ENCODE data around the gene B4GALT5. TPM values are rescaled to one million over a fixed set of nuclear protein-coding genes. Genes with fewer than 3 reads are reported as not detected.
A peak's percentile ranks its signal among the peaks of the same experiment; 100 is the strongest.
"Not testable (repeated sequence)": the region's sequence is repeated elsewhere in the genome, so short reads cannot be mapped to it uniquely, and the experiment has no call there.

The B4GALT5 gene
- total RNA-seq, 1 donor from 2014 or later, result 37.3 TPM

DNA sequence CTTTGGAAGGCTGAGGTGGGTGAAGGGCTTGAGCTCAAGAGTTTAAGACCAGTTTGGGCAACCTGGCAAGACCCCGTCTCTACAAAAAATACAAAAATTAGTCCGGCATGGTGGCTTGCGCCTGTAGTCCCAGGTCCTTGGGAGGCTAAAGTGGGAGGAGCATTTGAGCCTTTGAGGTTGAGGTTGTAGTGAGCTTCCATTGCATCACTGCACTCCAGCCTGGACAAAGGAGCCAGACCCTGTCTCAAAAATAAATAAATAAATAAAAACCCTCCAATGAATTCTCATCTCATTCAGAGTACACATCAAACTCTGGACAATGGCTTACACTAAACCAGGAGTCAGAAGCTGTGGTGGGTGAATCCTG lies 31.8 kb downstream of the B4GALT5 start:
- no peak for DNase-seq (ENCODE audit: low read depth)

DNA sequence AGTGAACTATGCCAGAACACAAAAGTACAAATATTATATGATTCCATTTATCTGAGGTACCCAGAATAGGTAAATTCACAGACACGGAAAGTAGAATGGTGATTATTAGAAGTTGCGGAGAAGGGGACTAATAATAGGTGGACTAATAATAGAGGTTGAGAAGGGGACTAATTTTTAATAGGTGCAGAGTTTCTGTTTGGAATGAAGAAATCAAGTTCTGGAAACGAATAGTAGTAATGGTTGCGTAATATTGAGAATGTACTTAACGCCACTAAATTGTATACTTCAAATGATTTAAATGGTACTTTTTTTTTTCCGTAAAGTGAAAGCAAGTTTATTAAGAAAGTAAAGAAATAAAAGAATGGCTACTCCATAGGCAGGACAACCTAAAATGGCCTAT lies 33.2 kb downstream of the B4GALT5 start:
- no peak for DNase-seq (ENCODE audit: low read depth)

DNA sequence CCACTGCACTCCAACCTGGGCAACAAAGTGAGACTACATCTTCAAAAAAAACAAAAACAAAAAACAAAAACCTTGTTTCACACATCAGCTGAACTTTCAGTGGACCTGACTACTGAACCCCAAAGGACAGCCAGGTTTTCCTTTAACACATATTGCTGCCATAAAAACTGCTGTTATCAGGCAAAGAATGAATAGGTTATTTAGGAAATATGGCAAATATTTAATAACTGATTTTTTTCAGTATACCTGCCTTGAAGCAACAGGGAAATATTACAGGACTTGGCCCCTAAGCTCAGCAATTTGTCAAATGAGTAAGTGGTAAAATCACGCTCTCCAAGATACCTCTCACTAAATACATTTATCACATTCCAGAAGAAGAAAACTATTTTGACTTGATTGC lies 34.0 kb downstream of the B4GALT5 start:
- DNase-seq (ENCODE audit: low read depth), result no peak

DNA sequence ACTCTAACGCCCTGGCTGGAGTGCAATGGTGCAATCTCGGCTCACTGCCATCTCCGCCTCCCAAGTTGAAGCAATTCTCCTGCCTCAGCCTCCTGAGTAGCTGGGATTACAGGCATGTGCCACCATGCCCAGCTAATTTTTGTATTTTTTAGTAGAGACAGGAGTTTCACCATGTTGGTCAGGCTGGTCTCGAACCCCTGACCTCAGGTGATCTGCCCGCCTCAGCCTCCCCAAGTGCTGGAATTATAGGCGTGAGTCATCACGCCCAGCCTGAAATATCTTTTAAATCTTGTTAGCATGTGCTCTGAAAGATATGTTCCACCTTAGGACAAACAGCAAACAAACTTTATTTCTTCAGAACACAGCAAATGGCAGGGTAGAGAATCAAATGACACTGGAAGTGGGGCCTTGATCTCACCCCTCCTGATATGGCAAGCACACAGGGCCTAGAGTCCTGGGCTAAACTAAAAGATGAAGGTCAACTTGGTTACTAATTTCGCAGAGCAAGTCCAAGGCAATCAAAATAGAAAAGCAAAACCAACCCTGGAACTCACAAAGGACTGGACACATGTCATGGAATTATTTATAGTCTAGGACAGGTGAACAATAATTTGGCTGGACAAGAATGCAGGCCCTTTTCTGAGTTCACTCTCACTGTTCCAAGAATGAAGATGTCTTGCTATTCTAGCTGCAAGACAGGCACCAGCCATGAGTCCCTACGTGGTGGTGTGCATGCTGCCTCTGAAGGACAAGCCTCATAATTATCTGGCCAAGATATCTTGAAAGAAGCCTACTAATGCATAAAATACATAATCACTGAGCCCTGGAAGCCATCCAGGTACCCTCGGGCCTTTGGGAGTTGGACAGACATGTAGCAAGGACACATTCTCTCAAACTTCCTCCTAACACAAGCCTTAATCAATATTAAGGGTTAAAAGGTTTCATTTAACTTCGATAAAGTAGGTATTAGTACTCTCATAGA lies 35.6 kb downstream of the B4GALT5 start:
- DNase-seq (ENCODE audit: low read depth), result peak; percentile 80

DNA sequence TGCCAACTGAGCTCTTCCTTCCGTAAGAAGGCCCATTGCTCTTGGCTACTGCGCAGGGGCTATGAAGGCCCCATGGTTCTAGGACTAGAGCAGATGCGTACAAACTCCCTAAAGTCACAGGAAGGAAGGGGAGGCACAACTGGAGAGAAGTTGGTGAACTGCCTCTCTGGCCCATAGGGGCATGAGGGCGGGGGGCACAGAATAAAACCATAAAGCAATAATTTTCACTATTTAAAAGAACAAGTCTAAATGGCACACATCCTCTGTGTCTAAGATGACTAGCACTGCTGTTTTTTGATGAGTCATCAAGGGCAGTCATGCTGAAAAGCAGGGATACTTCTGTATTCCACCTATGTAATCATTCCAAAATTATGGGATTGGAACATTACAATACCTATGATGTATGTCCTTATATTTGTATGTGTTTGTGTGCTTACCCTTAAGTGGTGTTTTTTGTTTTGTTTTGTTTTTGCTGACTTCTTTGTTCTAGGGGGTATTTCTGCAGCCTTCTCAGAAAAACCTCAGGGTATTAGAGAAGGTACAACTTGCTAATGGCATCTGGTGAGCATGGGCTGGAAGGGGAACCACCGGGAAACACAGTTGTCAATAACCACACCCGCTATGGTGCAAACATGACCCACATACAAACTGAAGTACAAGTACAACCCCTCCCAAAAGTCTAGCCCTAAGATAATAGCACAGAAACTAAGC lies 36.9 kb downstream of the B4GALT5 start:
- peak; percentile 68 for DNase-seq (ENCODE audit: low read depth)

DNA sequence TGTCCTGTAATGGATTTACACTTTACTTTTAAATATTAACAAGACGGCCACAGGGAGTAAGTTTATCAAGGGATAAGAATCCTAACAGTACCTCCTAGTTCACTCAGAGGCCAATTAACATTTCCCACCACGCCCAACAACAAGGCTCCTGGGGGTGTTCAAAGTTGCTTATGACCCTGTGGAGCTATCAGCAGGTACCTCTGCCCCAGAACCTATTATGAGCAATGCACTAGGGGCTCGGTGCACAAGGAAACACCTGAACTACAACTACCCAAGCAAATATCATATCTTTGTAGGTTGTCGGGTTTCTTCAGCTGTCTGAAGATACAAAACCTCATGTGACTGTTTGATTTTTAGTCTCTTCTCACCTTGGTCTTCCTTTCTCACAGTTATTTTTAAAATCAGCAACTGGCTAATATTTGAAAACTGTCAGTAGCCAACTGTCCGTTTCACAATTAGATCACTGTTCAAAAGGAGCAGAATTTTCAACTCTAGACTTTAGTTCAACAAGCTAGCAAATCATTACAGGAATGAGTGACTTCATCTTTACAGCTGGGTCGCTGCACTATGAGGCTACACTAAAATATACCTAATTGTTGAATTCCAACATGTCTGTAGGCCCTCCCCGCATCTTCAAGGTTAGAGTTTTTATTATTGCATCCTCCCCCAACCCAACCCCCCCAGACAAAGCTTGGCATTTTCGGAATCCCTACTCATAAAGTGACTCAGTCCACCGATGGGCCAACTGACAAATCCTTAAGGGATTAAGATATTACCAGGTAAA lies 38.1 kb downstream of the B4GALT5 start:
- DNase-seq (ENCODE audit: low read depth), result peak; percentile 11

DNA sequence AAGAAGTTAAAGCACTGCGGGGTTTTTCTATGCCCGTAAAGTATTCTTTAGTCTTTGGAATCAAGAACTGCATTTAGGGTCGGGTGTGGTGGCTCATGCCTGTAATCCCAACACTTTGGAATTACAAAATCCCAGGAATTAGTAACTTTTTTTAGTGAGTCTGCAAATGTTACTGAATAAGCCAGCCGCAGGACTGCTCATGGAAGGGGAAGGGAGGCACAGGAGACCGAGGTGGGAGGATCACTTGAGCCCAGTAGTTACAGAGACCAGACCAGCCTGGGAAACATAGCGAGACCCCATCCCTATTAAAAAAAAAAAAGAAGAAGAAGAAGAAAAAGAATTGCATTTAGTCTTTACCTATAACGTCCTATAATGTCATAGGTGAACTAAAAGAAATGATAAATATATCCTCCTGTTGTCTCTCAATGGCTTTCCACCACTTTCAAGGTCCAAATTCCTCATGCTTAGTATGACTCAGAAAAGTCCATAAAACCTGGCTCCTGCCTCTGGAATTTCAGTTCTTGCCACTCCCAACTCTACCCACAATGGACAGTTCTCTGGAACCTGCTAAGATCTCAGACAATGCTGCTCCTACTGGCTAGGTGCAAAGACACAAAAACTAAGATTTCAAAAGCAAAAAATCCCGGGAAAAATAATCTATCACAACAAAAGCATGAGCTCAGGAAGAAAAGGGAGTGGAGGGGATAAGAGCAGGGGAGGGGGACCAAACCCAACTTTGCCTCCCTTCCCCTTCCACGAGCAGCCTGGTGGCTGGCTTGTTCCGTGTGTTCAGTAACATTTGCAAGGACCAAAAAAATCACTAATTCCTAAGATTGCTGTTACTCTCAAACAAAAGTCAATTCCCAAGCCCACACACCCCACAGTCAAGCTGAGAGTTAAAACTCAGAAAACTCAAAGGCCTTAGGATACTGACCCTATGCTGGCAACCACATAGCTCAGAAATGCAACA lies 39.0 kb downstream of the B4GALT5 start:
- DNase-seq (ENCODE audit: low read depth), result peak; percentile 66

DNA sequence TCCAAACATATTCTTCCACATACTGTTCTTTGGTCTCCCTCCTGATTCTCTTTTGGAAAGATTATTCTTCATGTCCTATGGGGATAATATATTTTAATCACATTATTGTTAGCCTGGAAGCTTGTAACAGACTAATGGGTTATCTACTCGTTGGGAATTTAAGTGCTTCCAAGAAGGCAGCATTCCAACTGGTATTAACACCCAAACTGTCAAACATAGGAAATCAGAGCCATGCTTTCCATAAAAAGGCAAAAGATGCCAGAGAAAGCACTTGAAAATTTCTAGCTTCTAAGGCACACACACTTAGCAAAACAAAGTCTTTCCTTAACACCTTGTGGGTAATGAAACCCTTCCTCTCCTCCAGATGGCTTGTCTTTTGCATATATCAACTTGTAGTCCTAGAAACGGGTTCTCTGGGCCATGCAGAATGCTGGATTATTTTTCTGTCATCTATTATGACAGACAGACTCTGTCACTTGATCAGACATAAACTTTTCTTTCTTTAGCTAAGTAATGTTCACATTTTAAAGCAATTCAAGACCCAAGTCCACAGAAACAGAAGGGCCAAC lies 41.5 kb downstream of the B4GALT5 start:
- no peak for DNase-seq (ENCODE audit: low read depth)

DNA sequence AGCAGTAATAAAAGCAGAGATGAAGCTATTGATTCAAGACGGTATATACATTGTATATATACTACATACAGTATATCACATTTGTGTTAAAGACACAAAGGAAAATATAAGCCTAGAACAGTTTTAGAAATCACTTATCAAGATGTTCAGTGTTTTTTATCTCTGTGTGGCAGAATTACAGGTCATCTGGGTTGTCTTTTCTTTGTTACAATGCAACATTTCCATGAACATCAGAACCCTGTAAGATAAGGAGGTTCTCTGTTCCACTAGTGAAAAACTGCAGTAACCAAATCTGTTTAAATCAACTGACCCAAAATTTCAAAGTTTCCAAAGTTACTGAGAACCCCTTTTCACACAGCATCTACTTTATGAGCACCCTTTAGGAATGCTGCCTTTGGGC lies 42.2 kb downstream of the B4GALT5 start:
- no peak for DNase-seq (ENCODE audit: low read depth)

DNA sequence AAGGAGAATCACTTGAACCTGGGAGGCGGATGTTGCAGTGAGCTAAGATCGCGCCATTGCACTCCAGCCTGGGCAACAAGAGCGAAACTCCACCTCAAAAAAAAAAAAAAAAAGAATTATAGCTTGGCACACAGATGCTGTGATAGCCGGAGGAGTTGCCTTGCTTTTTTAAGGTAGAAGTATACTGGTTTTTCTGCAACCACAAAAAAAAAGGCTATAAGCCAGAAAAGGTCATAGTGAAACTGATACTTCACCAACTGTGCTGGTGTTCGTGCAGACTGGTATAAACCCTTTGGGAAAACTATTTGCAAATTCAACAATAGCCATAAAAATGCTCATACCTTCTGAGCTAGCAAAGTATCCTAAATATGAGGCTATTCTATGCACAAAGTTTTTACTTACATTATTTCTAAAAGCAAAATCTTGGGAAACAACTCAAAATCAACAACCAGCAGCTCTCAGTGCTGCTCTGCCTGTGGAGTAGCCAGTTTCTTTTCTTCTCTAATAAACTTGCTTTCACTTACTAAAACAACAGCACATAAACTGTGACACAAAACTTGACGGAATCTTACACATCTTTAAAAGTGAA lies 44.0 kb downstream of the B4GALT5 start:
- peak; percentile 40 for DNase-seq (ENCODE audit: low read depth)

DNA sequence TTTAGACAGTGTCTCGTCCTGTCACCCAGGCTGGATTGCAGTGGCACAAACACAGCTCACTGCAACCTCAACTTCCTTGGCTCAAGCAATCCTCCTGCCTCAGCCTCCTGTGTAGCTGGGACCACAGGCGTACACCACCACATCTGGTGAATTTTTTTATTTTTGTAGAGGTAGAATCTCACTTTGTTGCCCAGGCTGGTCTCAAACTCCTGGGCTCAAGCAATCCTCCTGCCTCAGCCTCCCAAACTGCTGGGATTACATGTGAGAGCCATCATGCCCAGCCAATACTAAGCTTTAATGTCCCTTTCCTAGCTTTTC lies 44.8 kb downstream of the B4GALT5 start:
- DNase-seq (ENCODE audit: low read depth), result not testable (repeated sequence)

DNA sequence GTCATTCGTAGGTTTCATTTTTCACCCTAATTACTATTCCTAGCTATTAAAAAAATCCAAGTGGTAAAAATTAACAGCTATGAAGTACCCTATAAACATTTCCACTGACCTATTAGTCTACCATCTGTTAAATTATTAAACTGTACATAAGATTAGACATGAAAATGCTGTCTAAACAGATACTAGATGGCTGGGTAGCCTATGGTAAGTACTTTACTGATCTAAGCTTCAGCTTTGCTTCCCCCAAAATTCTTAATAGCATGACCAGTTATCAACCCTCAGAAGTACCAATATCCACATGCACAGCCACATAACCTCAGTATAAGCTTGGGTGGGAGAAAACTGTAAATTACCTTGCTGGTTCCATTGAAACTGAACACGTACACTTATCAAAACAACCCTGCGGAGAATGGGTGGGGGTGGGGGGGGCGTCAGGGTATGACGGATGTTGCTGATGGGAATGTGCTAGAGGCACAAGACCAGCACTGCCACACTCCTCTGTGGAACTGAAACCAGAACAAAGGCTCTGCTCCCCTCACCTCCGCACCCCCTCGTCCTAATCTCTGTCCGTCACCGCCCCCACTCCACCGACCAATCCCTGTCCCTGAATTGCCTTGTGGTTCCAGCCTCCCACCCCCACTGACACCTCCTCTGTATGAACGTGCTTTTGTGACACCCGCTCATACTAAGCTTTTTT lies 45.3 kb downstream of the B4GALT5 start:
- DNase-seq (ENCODE audit: low read depth), result no peak

DNA sequence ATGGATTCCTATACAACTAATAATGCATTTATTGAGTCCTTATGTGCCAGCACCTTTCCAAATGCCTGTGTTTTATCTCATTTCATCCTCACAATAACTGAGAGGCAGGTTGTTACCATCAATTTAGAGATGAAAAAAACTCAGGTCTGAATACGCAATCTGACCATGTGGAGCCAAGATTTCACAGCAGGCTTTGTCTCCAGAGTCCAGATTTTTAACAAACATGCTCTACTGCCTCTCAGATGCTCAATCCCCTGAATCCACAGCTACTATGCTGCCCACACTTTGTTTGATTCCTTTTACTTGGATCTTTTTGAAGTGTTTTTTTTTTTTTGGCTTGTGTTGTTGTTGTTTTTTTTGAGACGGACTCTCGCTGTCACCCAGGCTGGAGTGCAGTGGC lies 46.8 kb downstream of the B4GALT5 start:
- no peak for DNase-seq (ENCODE audit: low read depth)

DNA sequence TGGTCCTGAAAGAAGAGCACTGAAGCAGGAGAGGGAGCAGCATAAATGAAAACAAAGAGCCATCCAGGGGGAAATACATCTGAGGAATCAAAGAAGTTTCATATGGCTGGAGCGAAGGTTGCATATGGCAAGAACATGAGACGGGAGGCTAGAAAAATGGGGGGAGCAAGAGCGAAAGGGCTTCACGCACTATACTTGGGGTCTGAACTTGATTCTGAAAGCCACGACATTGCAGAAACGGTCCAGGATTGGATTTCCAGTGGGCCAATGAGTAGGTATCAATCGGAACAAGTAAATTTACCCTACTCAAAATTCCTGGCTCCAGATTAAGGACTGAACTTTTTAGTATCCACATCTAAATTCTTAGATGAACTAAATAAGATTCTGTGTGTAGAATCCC lies 47.9 kb downstream of the B4GALT5 start:
- DNase-seq (ENCODE audit: low read depth), result no peak

DNA sequence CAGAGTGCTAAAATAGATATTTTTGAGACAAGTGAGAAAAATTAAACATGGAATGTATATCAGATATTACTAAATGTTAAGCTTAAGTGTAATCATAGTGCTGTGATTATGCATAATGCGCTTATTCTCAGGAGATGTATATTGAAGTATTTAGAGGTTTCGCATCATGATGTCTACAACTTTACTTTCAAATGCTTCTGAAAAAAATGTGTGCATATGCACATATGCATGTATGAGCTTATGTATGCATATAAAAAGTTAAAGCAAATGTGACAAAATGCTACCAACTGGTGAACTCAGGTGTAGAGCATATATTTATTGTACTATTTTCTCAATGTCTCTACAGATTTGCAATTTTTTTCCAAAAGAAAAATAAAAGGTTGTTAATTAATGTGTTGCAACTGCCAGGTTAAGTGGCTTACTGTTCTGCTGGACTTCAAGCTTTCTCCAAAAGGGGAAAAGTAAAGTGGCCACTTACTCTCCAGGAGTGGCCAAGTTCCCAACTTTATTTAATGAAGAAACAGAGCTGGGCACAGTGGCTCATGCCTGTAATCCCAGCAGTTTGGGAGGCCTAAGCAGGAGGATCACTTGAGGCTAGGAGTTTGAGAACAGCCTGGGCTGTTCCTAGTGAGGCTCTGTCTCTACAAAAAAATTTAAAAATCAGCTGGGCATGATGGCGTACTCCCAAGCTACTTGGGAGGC lies 48.9 kb downstream of the B4GALT5 start:
- DNase-seq (ENCODE audit: low read depth), result no peak

DNA sequence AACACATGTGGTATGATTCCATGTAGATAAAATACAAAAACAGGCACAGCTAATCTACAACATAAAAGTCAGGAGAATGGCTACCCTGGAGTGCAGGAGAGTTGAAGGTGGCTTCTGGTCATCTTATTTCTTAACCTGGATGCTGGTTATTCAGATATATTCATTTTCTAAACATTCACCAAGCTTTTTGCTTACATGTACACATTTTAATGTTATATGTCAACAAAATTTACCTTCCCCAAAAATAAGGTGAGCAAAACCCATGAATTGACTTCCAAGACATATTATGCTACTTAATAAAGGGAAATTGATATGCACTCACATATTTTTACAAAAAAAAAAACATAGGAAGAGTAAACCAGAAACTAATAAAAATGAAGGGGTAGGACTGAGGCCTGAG lies 50.6 kb downstream of the B4GALT5 start:
- no peak for DNase-seq (ENCODE audit: low read depth)

DNA sequence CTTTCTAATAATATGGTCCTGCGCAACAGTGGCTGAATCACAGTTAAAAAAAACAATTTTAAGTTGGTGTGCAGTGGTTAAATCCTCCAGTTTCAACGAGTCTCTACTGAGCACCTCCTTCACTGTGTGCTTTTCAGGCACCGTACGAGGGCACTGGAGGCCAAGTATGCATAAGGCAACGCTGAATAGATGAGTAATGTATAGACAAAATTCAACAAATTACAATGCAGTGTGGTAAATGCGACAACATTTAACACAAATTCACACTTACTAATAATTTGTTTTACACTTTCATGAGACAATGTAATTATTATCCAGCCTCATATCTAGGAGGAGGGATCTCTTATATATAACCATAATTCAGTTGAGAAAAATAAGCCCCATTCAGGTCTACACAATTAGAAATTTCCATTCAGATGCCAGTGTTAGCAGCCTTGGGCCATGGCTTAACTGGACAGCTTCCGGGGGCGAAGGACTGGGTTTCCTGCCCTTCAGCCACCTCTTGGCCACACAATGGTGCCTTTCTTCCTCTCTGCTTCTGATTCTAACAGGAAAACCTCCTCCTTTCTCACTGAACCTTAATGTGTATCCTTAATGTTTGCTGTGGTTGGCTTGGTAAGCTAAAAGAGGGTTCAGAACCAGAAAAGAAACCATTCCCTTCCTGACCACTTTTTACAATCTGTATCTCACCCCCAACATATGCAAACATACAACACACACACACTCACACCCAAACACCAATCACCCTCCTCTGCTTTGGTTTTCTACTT lies 51.9 kb downstream of the B4GALT5 start:
- no peak for DNase-seq (ENCODE audit: low read depth)

DNA sequence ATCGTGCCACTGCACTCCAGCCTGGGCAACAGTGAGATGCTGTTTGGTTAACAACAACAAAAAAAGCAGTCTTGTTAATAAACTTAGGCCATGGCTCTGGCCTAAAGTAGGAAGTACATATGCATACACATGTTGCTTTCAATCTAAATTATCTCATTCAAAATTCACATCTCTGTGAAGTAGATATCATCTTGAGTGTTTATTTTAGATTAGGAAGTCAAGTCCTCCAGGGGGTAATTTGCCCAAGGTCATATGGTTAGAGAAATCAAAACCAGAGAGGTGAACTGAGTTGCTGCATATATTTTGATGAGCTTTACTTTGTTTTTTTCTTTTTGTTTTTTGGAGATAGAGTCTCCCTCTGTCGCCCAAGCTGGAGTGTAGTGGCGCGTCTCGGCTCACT lies 52.8 kb downstream of the B4GALT5 start:
- DNase-seq (ENCODE audit: low read depth), result no peak

Measured in myocyte (in vitro differentiated cells).